Bronchial epithelial cell (primary cell): Measurements from ENCODE around the gene INSYN2A. TPM values are rescaled to one million over a fixed set of nuclear protein-coding genes. Genes with fewer than 3 reads are reported as not detected.

ENCODE experiments used
- DNase-seq: peaks from one replicate; pipeline ENCODE4 v3.0.0-alpha.2; 2010; ENCODE audit warnings: low read depth
- FAIRE-seq: peaks from 2 replicates; lab custom pipeline; 2011; peaks lifted over from hg19 to GRCh38; lab: Jason Lieb, UNC
- H3K27me3 ChIP-seq: 2 replicates; pipeline ENCODE4 v1.5.1; 2011; ENCODE audit warnings: low read length; ENCODE audit not compliant: control insufficient read depth, insufficient read depth
- H3K36me3 ChIP-seq: 2 replicates; pipeline ENCODE4 v1.5.1; 2011; ENCODE audit warnings: low read length; ENCODE audit not compliant: control insufficient read depth, insufficient read depth
- H3K4me3 ChIP-seq: 2 replicates; pipeline ENCODE4 v1.5.1; 2011; ENCODE audit warnings: mild to moderate bottlenecking, low read depth, low read length, control low read depth
- total RNA-seq: library from RNA; depleted of rRNA; stranded (reverse); fragments of >200 nt; gene quantifications from 2 replicates; pipeline ENCODE4 v1.2.1, GENCODE V29; 2014
- TF ChIP-seq, protein P1 (sequence below): IDR thresholded peaks from 2 replicates; pipeline ENCODE4 v1.5.1; 2011; ENCODE audit warnings: mild to moderate bottlenecking, moderate library complexity, low read length, control low read depth, inconsistent platforms; ENCODE audit not compliant: insufficient read depth, severe bottlenecking

INSYN2A gene
- total RNA-seq, 1 donor from 2014 or later: not detected

GRCh38 chr10:127157506-127158200 is 38.7 kb downstream of the INSYN2A start:
- no peak for DNase-seq
- FAIRE-seq: no peak
- H3K4me3 ChIP-seq: no peak overlapping the region
- TF ChIP-seq, protein P1, sequence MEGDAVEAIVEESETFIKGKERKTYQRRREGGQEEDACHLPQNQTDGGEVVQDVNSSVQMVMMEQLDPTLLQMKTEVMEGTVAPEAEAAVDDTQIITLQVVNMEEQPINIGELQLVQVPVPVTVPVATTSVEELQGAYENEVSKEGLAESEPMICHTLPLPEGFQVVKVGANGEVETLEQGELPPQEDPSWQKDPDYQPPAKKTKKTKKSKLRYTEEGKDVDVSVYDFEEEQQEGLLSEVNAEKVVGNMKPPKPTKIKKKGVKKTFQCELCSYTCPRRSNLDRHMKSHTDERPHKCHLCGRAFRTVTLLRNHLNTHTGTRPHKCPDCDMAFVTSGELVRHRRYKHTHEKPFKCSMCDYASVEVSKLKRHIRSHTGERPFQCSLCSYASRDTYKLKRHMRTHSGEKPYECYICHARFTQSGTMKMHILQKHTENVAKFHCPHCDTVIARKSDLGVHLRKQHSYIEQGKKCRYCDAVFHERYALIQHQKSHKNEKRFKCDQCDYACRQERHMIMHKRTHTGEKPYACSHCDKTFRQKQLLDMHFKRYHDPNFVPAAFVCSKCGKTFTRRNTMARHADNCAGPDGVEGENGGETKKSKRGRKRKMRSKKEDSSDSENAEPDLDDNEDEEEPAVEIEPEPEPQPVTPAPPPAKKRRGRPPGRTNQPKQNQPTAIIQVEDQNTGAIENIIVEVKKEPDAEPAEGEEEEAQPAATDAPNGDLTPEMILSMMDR: no peak
- no peaks in the 10 kb centered on the region for H3K27me3 ChIP-seq
- H3K36me3 ChIP-seq: peaks cover 2% of the 10 kb centered on the region

GRCh38 chr10:127157089-127157488 is 39.3 kb downstream of the INSYN2A start:
- no peak for DNase-seq
- Histone ChIP-seq H3K4me3 (no peak overlapping the region), H3K36me3 (peaks cover 2% of the 10 kb centered on the region), H3K27me3 (no peaks in the 10 kb centered on the region)
- no peak for FAIRE-seq
- TF ChIP-seq, protein P1: no peak

DNA sequence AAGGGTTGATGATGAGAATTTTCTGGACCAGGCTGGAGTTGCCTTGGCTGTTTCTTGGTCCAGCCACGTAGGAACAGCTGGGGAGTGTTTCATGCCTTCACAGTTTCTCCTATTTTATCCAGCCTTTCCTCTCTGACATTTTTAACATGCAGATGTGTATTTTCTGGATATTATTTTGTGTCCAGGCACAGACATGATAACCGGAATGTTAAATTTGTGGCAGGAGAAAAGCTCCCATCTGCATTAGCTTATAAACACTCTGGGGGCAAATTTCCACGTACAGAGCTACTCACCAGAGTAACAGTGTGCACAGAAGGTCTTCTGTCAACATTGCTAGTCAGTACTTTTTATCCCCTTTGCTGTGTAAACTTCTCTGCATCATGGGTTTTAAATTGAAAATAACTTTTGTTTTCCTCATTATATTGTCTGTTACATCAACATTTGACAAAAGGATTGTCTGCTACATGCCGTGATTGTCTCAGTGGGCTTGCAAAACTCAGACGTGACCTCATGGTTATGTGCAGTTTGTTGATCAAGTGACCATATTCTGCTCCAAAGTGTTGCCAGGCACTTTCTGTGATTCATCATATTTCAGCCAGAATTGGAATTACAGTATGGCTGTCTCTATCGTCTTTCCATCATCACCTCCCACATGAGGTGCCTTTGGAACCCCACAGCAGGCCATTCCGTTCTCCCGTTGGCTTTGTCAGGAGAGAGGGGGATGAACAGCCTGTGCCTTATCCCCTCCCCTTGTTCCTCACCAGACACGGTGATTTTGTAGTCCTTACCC is 41.4 kb downstream of the INSYN2A start:
- no peak for DNase-seq
- TF ChIP-seq, protein P1: no peak
- H3K27me3 ChIP-seq: no peaks in the 10 kb centered on the region
- FAIRE-seq: peak; percentile 83
- no peaks in the 10 kb centered on the region for H3K36me3 ChIP-seq
- H3K4me3 ChIP-seq: no peak overlapping the region

GRCh38 chr10:127153181-127153580 is 43.2 kb downstream of the INSYN2A start:
- TF ChIP-seq, protein P1: no peak
- Histone ChIP-seq H3K36me3 (no peaks in the 10 kb centered on the region), H3K27me3 (no peaks in the 10 kb centered on the region), H3K4me3 (no peak overlapping the region)
- DNase-seq (no peak), FAIRE-seq (no peak)

GRCh38 chr10:127151981-127152699 is 44.3 kb downstream of the INSYN2A start:
- H3K36me3 ChIP-seq: no peaks in the 10 kb centered on the region
- no peak overlapping the region for H3K4me3 ChIP-seq
- no peaks in the 10 kb centered on the region for H3K27me3 ChIP-seq
- FAIRE-seq (no peak), DNase-seq (peak; percentile 75)
- TF ChIP-seq, protein P1: no peak
